Stimulated activated CD4-positive, alpha-beta T cell treated with anti-CD3 and anti-CD28 coated beads, Interleukin-12 subunit alpha, Interleukin-12 subunit beta, amount 100 ng/mL, for 24 hours (primary cell): ENCODE measurements around the gene ZBTB22.
"Not testable (repeated sequence)": the region's sequence is repeated elsewhere in the genome, so short reads cannot be mapped to it uniquely, and the experiment has no call there.

Experiments
- DNase-seq, 2 experiments: peaks; one replicate each; pipeline ENCODE4 v3.0.0-alpha.2; 2020; ENCODE audit warnings: low read depth in 2 of 2

The ZBTB22 gene

GRCh38 chr6:33279971-33280511, 37.5 kb downstream of the ZBTB22 start:
- DNase-seq, result no peak

GRCh38 chr6:33279257-33279695, 38.3 kb downstream of the ZBTB22 start:
- no peak for DNase-seq

DNA sequence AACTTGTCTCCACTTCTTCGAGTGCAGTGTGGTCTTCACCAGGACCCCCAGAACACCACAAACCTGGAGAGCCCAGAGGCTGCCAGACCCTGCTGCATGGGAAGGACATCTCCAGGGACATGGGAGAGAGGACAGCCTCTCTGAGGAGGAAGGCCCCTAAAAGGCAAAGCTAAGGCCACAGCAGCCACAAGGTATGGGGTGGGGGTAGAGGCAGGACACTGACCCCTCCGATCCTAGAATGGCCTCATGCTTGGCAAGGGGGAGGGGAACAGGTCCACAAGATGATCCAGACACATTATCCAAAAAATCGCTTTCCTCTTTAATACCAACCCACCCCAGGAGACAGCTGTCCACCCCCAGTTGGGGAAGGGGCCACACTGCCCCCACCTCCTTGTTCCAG, 38.7 kb downstream of the ZBTB22 start:
- DNase-seq, result no peak

DNA sequence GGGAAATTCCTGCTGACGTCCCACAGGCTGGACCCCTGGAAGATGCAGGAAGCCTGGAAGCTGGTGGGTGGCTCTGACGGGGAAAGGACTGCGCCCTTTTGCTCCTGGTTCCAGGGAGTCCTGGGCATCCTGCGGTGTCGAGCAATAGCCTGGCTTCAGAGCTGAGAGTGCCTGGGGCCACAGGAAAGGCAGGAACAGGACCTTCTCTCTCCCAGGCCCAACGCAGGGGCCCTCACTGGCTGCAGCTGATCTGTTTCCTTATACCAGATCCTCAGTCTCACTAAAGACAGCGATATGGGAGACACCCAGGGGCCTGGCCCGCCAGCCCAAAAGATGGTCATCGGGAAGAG, 39.2 kb downstream of the ZBTB22 start:
- DNase-seq, result no peak

DNA sequence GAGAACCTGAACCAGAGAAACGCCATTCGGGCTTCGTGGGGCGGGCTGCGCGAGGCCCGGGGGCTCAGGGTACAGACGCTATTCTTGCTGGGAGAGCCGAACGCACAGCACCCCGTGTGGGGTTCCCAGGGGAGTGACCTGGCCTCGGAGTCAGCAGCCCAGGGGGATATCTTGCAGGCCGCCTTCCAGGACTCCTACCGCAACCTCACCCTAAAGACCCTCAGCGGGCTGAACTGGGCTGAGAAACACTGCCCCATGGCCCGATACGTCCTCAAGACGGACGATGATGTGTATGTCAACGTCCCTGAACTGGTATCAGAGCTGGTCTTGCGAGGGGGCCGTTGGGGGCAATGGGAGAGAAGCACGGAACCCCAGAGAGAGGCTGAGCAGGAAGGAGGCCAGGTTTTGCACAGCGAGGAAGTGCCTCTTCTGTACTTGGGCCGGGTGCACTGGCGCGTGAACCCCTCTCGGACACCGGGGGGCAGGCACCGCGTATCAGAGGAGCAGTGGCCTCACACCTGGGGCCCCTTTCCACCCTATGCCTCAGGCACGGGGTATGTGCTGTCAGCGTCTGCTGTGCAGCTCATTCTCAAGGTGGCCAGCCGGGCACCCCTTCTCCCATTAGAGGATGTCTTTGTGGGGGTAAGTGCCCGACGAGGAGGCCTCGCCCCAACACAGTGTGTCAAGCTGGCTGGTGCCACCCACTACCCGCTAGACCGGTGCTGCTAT, 39.7 kb downstream of the ZBTB22 start:
- no peak for DNase-seq

DNA sequence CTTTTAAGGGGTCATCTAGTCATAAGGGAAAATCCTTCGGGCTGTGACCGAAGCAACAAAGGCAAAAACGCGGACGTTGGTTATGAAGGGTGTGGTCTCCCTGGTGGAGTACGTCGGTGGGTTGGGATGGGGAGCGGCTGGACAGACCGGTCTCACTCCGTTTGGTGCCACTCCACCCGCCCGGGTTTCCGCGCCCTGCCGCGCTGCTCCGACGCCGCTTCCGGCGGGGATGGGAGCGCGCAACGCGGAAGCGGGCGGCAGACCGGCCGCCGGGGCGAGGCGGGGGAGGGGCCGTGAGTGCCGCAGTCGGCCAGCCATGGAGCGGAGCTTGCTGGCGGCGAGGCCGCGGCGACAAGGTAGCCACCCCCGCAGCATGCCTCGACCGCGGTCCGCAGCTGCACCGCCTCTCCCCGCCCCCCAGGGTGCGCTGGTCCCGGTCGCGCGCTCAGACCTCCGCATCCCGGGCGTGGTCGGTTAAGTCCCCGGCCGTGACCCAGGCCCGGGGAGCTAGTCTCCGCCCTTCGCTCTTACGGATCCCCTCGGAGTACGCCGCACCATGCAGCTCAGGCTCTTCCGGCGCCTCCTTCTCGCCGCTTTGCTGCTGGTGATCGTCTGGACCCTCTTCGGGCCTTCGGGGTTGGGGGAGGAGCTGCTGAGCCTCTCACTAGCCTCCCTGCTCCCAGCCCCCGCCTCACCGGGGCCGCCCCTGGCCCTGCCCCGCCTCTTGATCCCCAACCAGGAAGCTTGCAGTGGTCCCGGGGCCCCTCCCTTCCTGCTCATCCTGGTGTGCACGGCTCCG, 40.5 kb downstream of the ZBTB22 start, which contains the start of gene B3GALT4:
Gene B3GALT4 (plus strand): TSS at position 260 of the 799 bp plus-strand sequence. CDS start 297 bp downstream, at position 557.
- DNase-seq, result peak in 1 of 2 experiments; percentile 78

DNA sequence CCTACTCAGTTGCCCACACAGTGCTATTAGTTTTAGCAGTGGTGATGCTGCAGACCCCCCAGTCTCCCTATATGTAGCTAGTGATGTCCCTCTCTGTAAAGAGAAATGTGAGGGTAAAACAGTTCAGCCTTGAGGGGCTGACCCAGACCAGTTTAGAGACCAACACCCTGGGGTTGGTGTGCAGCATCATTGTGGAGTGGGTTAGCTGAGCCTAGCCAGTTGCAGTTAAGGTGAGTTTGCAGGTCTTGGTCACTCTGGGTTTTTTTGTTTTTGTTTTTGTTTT, 41.0 kb downstream of the ZBTB22 start:
- no peak for DNase-seq

- DNase-seq, result not testable (repeated sequence)
These were observed 41.6 kb downstream of the ZBTB22 start for GRCh38 chr6:33275795-33276580.

DNA sequence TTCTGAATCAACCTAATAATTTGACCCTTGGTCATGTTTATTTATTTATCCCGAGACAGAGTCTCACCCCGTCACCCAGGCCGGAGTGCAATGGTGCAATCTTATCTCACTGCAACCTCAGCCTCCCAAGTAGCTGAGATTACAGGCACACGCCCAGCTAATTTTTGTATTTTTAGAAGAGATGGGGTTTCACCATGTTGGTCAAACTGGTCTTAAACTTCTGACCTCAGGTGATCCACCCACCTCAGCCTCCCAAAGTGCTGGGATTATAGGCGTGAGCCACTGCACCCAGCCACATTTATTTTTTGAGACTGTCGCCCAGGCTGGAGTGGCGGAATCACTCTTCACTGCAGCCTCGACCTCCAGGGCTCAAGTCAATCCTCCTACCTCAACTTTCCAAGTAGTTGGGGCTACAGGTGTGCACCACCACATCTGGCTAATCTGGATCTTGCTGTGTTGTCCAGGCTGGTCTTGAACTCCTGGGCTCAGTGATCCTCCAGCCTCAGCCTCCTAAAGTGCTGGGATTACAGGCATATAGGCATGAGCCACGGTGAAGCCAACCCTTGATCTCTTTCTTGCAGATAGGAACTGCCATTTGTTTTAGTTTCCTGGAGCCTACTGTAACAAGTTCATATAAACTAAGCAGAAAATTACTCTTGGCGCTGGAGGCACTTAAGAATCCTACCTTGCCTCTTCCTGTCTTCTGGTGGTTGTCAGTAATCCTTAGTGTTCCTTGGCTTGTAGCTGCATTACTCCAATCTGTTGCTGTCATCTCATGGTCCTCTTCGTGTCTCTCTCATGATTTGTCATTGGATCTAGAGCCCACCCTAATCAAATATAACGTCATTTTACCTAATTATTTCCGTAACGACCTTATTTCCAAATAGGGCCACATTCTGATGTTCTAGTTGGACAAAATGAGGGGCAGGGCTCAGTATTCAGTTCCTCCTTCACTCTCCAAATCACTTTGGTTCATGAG, 43.3 kb downstream of the ZBTB22 start:
- no peak for DNase-seq

- no peak for DNase-seq
These were observed 44.2 kb downstream of the ZBTB22 start for GRCh38 chr6:33273129-33273923.

DNA sequence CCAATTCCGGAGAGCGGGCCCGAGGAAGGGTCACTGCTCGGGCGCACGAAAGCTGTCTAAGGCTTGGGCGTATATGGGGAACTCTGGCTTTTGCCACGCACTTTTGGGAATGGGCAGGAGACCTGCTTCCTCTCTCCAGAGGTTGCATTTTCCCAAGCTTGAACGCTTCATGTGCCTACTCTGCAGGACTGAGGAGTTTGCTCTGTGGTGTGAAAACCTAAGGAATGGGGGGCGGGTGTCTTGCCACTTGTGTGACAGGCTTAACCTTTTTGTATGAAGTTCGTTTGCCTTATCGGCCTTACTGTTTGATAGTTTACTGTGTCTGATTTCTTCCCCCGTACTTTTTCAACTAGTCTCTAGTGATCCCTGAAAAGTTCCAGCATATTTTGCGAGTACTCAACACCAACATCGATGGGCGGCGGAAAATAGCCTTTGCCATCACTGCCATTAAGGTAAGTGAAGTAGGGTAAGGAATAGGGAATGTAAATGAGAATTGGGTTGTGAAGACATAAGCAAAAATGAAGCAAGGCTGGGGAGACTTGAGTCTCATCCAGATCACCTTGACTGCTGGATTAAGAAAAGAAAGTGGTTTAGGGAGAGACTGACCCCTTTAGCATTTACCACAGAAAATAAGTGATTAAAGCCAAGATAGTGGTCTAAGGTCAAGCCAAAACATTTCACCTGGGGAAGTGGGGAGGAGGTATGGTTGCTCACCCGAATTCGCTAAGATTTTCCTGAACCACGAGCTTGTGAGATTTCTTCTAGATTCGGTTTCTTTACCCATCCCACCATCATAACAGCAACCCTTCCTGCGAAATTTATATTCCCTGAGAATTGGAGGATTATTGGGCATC, 45.0 kb downstream of the ZBTB22 start:
- no peak for DNase-seq

GRCh38 chr6:33271468-33272274, 45.9 kb downstream of the ZBTB22 start, which contains the start of the genes RPS18 and VPS52:
RPS18 (plus strand) TSS chr6:33272075; CDS start chr6:33272120, 45 bp downstream.
VPS52 (minus strand) TSS chr6:33271876; CDS start chr6:33271675, 201 bp downstream.
- DNase-seq, result peak; percentile 80 to 85

GRCh38 chr6:33271117-33271467, 46.5 kb downstream of the ZBTB22 start:
- DNase-seq, result no peak
